Measurements from ENCODE around the gene TEAD3.

The TEAD3 gene

DNA sequence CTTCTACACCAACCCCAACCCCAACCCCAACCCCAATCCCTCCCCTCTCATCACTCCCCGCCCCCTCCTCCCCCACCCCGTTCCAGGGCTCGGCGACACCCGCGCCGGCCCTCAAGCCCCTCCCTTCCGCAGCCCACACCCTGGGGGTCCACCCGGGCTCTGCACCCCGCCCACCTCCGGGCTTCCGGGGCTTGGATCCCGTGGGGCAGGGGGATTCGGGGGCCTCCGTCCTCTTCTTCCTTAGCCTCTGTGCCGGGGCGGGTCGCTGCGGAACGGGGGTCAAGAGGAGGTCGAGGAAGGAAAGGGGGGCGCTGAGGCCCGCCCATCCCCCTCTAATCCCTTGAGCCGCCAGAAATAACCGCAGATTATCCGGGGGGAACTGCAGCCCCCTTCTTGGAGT lies 15.1 kb upstream of the TEAD3 start:
- no peak for DNase-seq

DNA sequence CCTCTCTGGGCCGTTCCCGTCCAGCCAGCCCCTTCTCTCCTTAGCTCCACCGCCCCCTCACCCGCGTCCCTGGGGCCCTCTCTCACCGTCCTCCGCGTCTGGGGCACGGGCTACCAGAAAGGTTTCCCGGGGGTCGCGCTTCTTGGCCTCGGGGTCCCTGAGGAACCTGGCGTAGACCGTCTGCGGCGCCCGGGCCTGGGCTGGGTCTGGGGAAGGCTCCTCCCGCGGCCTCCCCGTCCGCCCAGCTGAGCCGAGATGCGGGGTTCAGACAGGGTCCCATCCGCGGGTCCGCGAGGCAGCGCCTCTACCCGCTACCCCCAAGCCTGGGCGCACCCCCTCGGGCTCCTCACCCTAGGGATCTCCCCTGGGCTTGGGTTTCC lies 14.7 kb upstream of the TEAD3 start:
- DNase-seq = no peak

DNA sequence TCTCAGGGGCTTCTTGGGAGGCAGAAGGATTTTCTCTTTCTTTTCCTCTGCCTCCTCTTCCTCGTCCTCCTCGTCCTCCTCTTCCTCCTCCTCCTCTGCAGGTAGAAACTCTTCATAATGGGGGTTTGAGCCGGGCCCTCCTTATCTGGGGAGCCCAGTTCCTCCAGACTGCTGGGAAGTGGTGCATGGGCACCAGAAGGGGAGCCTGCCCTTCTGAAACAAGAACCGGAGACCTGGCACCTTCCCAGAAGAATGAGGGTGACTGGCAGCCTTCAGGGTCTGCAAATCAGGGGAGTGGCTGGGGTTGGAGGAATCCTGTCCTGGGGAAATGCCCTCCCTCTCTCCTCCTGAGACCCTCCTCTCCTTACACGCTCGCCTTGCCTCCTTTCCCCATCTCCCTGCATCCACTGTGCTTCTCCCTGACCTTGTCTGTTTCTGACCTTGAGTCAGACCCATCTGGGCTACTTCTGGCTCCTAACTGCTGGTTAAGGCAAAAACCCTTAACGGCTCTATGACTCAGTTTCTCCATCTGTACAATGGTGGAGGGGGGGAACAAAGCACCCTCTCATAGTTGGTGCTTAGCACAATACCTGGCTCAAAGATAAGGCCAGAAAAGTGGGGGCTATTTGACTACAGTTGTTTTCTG lies 14.2 kb upstream of the TEAD3 start:
- no peak for DNase-seq

DNA sequence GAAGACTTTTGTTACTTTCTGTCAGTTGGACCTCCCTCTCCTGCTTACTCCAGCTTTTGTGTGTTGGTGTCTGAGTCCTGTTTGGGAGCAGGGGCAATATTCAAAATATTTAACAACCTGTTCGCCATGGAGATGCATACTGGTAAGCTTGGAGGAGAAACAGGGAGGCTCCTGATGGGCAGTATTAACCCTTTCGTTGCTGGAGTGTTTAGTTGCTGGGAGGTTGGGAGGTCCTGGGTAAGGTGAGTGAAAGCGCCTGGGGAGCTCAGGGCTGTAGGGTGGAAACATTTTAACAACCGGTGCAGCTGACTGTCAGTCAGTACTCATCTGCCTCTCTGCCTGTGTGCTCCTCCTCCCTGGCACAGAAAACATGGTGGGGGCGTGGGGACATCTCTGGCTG lies 11.7 kb upstream of the TEAD3 start:
- no peak for DNase-seq

DNA sequence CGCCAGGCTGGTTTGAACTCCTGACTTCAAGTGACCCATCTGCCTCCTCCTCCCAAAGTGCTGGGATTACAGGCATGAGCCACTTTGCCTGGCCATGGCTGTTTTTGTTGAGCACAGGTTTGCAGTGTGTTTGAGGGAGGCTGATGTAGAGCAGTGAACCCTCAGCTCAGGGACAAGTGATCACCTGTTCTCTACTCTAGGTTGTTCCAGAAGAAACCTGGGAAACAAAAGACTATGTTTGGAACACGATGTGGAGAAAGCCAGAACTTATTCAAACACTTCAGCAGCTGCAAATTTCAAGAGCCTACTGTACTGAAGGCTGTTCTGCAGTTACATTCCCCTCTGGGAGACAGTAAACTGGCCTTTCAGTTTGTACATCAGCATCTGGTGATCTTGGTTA lies 11.1 kb upstream of the TEAD3 start:
- no peak for DNase-seq

DNA sequence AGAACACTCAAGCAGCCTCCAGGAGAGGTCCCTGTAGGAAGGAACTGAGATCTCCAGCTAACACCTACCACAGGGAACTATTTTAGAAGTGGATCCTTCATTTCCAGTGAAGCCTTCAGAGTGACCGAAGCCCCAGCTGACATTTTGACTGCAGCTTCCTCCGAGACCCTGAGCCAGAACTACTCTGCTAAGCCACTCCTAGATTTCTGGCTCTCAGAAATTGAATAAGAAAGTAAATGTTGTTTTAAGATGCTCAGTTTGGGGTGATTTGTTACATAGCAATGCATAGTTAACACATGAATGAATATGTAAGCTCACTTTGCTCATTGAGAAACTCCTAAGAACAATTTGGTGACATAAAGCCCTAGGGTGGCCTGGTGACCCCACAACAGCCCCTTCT lies 10.3 kb upstream of the TEAD3 start:
- no peak for DNase-seq

DNA sequence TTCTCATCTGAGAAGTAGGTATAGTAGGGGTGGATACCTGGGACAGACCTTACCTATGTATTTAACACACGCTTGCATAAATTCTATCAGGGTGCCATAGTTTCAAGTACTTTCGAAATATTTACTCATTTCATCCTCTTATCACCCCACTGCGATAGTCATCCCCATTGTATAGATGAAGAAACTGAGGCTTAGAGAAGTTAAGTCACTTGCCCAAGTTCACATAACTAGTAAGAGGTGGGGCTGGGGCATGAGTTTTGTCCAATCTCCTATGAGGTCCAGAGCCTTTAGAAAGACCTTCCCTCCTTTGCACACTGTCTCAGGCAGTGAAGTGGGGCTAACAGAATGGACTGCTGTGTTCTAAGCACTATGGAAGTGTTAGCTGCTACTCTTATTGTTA lies 9.7 kb upstream of the TEAD3 start:
- no peak for DNase-seq

DNA sequence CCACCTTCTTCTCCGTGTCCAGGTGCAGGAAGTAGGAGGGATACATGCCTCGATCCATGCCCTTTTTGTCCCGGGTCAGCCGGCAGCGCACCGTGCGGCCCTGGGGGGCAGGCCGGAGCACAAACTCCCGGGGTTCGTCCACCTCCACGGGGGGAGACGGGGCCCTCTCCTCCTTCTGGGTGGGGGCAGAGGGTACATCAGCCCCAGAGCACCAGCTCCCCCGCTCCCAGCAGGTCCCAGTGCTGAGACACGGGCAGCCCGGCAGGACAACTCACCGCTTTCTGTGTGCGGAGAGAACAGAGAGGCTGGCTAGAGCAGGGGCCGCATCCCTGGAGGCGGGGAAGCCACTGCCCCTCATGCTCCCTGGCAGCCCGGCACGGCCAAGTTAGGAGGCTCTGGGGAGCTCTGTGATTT lies 9.1 kb upstream of the TEAD3 start:
- DNase-seq = no peak

DNA sequence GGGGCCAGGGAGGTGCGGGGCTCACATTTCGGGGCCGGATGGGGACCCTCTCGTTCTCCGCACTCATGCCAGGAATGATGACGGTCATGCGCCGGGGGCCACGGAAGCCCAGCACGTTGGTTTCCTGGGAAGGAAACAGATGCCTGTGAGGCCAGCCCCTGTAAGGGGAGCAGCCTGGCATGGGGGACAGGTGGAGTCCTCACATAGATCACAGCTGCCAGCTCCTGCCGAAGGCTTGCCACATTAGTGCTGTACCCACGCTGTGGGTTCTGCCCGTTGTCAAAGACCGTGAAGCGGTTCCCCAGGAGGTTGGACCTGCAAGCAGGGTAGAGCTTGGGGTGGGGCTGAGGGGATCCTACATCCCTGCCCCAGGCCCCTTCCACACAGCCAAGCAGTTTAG lies 6.7 kb upstream of the TEAD3 start:
- DNase-seq = no peak

DNA sequence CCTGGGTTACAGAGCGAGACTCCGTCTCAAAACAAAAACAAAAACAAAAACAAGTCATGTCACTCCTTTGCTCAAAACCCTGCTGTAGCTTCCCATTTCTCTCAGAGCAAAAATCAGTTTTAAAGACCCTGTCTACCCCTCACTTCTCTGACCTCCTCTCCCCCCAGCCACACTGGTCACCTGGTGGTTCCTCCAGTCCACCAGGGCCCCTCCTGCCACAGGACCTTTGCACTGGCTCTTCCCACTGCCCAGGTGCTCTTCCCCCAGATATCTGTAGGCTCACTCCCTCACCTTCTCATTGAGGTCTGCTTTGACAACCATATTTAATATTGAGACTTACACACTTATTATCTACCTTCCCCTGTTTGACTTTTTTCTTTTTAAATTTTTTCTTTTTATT lies 4.9 kb upstream of the TEAD3 start:
- no peak for DNase-seq

DNA sequence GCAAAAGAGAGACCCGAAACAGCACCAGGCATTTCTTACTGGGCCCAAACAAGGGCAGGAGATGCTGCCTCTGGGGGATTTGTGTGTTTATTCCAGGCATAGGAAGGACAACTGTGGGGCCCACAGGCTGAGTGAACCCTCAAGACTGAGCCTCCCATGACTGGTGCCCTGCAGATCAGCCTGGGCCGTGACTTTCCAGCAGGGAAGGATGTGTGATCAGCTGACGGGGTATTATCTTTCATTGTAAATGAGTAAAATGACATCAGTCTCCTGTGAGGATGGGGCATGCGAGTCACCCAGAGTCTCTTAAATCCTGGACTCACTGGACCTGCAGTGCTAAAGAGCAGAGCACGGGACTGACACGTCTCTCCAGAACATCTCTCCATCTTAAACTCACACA lies 3.9 kb upstream of the TEAD3 start:
- DNase-seq = no peak

DNA sequence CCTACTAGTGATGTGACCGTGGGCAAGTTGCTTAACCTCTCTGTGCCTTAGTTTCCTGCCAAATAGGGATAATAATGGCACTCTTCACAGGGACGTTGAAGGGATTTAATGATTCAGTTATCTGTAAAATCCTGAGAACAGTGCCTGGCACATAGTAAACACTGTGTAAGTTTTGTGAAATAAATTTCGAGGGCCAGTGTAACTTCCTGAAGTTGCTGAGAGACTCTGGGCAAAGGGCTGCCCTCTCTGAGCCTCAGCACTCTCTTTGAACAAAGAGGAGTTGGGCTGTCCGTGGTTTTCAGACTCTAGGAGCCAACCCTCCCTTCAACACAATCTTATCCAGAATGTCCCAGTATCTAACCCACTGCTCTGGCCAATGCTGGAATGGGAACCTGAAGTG lies 2.5 kb upstream of the TEAD3 start:
- DNase-seq = no peak

DNA sequence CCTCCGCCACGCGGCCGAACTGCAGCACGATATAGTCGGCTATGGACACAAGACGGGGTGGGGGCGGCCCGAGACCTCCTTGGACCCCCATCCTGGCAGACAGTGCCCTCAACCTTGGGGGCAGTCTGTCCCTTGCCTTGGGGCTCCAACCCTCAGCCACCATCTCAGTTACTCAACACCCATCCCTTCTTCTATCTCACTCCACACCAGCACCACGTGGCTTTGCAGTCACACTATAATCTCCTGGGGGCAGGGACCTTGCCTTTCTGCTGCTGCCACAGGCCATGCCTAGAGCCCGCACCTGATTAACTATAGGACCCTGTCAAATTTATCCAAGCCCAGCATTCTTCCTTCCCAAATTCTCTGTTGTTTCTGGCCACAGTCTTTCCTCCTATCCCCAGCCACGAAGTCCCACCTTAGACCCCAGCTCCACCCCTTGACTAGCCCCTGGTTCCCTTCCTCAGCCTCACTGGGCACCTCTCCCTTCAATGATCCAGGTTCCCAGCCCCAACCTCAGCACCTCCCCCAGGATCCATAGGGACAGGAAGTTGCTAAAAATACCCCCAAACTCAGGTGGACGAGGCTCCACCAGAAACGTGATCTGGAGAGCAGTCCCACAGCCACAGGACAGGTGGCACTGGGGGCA lies 1.7 kb upstream of the TEAD3 start:
- DNase-seq = no peak

DNA sequence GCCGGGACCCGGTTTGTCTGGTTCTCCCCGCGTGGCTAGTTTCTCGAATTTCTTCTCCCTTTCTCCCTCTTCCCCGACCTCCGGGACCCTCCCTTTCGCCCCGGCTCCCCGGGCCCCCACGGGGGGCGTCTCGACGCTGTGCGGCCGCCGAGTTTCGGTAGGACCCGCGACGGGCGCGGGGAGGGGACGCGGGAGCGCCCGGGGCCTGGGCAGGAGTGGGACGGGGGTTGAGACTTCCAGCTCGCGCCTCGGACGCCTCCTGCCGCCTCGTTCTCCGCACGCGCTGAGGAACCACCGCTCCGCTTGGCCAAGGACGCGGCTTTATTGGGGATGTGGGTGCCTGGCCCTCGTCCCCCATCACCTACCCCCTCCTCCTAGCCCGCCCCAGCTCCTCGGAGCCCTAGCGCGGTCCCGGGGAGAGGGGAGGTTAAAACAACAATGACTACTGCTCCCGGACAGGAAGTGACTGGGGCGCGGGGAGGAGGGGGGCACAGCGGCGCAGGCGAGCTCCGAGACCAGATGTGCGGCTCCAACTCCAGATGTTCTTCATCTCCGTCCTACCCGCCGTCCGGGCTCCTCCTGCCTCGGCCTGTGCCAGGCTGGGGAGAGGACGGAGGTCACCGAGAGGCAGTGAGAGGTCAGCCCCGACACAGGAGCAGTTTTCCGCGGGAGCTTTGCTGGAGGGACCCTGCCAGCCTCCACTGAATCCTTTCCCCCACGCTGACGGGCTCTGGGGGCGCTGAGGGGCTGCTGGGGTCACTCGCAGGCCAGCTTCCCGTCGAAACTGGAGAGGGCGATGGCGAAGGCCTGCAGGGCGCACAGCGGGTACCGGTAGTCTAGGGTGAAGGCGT lies 917 bp upstream of the TEAD3 start:
- peak; percentile 65 for DNase-seq

DNA sequence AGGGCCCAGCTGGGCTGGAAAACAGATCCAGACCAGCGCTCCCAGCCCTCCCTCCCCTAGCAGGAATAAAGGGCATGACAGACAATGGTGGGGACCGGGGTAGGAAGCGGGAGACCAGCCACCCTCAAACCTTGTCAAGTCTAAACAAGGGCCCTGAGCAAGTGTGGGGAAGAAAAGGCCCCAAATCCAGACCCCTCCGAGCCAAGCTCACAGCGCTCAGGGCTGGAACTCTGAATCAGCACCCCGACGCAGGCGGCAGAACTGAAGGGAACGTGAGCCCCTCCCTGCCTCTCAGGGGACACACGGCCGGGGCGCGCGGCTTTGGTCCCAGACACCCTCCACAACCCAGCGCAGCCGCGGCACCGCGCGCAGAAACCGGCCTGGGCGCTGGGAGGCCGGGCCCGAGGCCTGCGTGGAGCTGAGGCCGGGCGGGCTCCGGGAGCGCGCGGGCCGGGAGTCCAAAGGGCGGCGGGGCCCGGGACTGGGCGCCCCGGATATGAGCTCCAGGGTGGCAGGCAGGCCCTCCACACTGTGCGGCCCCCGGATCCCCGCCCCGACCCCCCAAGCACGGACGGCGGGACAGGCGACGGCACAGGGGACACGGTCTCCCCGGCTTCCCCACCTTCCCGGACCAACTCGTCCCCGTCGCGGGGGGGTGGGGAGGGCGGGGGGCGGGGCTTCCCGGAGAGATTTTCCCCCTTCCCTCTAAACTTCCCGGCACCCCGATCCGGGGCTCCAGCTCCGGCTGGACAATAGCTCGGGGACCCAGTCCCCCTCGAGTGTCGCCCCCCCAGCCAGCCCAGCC lies 641 bp downstream of the TEAD3 start:
- no peak for DNase-seq

DNA sequence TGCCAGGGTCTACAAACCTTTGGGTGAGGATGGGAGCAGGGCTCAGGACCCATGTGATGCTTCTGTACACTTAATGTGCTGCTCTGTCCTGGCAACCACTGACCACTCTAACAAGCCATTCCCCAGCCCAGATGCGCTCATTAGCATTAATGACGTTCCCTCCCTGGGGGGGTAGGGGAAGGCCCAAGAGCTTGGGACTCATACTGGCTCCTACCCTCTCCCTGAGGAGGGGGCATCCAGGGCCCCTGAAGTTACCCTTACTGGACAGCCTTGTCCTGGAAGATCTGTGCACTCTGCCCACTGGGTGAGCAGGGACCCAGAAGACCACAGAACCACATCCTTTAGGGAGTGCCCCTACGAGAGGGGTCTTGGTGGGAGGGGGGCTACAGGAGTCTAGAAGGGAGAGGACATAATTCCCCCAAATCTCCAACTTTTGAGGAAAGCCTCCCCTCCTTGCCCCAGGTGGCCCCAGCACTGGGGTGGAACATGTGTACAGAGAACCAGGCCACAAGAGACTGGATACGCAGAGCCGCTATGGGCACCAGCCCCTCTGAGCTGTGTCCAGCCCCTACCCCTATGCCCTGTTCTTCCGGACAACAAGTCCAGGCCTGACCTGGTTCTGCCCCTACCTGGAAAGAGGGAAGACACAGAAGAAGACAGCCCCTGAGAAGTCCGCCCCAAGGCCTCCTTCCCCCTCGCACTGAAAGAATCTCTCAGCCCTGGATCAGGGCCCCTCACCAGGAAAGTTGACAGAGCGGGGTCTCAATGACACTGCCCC lies 1.4 kb downstream of the TEAD3 start:
- DNase-seq = no peak

DNA sequence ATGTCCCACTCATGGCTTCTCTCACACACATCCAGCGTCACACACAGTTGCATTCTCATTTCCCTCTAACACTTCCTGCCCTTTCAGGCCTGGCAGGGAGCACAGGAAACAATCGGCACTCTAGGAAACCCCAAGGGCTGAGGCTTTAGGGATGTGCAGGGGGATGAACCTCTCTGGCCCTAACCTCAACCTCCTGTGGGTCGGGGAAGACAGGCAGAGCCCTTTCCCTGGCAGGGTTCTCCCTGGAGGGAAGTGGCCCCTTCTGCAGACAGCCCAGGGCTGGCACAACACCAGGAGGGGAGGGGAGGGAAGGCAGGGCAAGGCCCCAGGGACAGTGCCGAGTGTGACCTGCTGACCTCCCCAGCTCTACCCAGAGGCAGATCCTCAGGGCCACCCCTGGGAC lies 2.7 kb downstream of the TEAD3 start:
- DNase-seq = no peak

DNA sequence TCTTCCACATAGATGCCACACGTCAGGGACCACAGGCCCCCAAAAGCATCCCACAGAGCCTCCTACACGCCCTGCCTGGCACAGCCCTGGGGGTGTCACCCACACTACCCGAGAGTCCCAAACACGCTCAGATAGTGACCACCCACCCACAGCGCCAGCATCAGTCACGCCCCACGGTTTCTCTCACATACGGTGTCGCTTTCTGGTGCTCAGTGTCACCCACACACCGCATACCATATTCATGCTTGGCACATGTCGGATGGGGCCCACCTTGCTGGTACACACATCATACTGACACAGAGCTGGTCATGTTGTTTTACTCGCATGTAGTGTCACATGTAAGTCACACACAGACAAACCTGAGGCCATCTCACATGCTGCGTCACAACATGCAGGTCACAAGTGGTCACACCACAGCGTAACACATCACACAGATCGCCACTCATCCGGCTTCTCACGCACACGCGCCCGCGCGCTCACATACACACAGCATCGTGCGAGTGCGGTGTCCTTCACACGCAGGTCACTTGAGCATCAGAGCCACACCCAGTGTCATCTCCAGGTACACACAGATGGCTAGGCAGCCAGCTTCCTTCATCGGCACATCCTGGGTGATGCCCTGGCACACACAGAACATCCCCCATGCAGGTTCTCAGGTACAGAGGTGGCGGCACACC lies 3.4 kb downstream of the TEAD3 start:
- no peak for DNase-seq

DNA sequence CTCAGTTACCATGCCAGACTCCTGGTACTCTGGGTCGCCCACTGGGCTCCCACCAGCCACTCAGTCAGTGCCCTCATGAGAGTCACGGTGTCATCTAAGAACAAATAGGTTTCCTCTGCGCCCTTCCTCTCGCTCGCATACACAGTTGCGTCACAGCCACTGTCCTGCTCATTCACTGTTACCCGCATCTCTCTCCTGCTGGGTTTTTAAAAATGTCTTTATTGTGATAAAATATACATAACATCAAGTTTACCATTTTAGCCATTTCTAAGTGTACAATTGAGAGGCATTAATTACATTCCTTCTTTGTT lies 4.0 kb downstream of the TEAD3 start:
- no peak for DNase-seq

DNA sequence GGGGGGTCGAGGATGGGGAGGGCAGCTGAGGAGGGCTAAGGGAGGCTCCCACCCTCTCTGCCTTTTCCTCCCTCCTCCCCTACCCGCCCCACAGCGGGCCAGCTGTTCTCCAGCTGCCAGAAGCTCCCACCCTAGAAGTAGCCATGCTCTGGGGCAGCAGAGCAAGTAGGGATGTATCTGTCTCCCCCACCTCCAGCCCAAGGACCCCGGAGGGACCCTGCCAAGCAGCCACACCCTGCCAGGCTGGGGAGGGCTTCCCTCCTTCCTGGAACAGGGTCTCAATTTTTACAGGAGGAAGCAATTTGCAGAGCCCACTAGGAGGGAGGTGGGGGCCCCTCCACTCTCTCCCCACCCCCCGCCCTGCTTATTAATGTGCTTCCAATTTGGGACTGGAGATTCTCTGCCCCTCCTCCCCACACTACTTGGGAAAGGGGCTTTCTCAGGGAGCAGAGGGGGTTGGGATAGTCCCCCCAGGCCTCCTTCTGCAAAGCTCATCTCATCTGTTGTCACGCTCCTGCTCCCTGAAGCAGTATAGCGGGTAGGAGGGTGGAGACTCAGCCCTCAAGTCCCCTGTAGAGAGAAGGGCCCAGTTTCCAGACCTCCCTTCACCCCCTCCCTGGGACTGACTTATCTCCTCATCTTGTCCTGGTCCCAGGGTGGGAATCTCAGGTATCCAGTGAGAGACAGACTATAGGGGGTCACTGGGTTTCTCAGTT lies 4.5 kb downstream of the TEAD3 start:
- no peak for DNase-seq

DNA sequence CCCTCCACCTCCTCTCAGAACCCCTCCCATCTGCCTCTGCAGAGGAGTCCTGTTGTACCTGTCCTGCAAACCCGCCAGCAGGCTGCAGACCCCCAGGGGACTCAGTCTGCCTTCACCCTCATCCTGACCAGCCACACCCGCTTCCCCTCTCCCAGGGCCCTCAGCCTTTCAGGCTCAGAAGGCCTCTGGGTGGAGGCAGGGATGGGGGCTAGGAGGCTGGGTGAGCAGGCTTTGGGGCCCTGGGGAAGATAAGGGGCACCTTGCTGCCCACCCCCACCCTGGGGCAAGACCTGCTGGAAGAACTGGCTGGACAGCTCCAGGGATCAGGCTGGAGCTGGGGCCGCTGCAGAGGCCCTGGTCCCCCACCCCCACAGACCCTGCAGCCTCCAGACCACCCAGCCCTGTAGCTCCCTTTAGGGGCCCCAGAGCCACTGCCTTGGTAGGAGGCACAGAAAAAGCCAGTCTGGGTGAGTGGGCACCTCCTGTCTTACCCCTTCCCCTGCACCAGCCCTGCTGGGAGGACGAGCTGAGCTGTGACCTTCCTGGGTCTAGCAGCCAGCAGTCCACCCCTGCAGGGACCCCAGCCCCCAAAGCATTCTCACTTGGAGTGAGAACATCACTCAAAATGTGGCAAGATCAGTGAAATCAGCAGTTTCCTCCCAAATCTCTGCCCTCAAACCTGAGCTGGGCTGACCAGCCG lies 5.2 kb downstream of the TEAD3 start:
- no peak for DNase-seq
